GM03348 (cell line): ENCODE results near the gene ELMO1.

Source experiments
- DNase-seq: peaks from one replicate; pipeline ENCODE4 v3.0.0; 2012; ENCODE audit warnings: low spot score

ELMO1 gene

DNA sequence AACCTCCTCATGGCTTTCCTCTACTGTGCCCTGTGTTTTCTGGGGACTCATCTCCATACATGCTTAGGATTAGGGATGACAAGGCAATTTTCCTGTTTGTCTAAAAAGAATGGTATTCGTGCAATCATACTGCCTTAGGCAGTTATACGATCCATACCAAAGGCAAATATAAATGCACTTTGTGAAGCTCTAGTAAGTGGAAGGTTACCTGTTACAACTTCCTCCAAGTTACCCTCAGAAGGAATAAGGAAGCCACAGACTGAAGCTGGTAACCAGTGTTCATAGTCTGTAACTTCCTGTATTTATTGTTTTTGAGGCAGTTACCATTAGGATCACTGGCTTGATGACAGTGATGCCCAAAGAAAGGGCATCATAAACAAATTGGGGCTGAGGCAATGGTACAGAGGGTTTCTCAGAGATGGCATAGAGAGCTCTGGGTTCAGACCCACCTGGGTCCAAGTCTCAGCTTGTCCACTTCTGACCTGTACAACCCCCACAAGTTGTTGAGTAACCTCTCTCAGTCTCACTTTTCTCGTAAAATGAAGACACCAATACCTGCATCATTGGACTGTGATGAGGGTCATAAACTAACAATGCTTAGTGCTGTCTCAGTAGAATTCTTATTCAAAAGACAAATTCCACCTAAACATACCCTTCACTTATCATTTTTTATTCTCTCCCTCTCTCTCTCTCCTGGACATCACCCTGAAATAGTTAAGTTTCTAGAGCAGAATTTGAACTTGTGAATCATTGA, 138.2 kb downstream of the ELMO1 start:
- no peak for DNase-seq

DNA sequence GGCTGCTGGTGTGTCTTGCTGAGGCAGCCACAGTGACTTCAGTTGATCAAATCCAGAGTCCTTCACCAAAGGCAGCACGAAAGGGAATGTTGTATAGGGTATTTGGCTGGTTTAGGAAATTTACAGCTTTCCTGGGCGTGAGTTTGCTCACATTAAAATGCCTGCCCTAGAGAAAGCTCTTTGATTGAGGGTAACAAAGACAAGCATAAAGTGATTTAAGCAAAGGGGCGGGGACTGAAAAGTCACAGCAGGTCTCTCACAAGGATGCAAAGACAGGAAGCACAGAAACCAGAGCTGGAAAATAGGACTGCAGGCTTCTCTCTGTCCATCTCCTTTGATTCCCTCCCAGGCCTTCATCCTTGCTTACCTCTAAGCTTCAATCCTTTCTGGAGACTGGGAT, 139.2 kb downstream of the ELMO1 start:
- DNase-seq: no peak

DNA sequence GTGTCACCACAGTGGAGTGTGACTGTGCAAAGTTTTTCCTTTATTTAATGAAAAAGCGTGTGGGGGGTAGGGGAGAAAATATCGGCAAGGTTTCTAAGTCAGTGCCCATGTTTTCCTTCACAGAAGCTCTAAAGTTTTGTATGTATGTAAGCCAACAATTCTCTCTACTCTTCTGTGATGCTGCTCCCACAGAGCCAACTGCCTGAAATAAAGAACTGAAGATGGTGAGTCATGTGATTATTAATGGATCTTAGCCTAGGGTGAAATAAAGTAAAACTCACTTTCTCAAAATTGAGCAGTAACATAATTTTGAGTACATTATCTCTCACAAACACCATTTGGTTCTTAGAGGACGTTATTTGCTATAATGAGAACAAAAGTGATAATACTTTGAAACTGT, 143.7 kb downstream of the ELMO1 start:
- no peak for DNase-seq

DNA sequence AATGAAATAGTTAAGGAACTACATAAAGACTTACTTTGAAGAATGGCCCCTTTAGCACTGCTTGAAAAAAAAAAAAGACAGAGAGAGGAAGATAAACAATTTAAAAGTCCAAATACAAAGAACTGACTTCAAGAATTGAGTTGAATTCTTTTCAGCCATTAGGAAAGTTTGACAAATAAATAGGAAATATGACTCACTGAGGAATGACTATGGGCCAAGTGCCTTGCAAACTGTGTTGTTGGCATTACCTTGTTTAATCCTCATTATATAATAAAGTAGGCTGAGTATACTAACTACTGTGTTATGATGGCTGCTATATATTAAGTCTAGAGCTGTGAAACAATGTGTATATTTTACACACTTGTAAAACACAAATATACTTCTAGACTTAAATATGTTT, 151.1 kb downstream of the ELMO1 start:
- no peak for DNase-seq

DNA sequence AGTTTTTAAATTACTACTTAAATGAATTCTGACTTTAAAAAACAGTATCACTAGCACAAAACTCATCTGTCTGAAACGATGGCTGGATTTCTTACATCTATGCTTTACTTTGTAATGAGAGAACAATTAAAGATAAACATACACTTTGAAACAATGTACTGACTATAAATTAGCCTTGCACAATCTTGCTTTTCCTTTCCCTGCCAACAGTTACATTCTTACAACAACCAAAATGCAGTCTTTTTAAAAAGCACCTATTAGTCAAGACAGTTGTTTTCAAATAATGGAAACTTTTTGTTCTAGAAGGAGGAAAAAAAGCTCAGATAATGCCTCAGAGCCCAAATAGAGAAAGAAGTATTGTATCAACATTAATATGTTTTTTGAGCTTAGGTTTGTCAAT, 153.3 kb downstream of the ELMO1 start:
- DNase-seq: no peak

DNA sequence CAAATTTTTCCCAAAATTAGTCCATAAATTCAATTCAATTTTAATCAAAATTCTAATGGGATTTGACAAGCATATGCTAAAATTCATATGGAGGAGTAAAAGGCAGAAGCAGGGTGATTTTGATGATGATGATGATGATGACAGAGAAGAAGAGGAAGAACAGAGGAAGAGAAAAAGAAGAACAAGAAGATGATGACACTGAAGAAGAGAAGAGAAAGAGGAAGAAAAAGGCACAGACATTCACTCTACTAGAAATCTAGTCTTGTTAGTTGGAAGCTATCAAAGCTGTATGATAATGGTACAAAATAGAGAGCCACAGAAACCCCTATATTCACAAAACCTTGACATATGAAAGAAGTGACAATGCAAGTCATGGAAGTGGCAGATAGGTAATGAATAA, 157.9 kb downstream of the ELMO1 start:
- DNase-seq: no peak

DNA sequence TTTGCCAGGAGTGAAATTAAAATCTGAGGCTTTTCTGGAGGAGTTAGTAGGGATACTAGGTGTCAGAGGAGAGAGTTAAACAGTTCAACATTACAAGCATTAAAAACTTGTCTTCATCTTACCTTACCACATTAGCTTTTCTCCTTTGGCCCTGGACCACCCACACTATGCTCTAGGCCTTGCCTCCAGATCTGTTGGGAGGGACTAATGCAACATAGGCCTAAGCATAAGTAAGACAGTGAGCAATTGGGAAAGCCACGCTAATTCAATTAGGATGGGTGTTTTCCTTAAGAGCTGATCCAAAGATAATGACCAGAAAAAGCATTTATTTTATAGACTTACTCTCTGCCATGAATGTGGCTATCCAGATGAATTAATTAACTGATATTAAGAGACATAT, 158.9 kb downstream of the ELMO1 start:
- no peak for DNase-seq

DNA sequence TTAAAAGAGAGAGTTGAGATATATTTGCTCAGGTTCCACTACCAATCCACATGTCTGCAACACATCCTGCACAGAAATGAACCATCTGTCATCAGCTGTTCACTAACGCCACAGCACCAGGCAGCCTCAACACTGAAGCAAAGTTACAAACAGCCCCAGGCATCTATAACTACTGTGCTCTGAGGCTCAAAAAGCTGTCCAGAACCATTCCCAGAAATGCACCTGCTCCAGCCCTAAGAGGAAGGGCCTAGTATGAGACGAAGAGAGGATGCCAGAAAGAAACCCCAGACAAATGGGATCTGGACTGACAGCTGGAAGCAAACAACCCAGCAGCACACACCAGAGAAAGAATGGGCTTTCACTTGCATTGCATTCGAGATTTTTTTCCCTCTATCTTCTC, 159.3 kb downstream of the ELMO1 start:
- DNase-seq: no peak

DNA sequence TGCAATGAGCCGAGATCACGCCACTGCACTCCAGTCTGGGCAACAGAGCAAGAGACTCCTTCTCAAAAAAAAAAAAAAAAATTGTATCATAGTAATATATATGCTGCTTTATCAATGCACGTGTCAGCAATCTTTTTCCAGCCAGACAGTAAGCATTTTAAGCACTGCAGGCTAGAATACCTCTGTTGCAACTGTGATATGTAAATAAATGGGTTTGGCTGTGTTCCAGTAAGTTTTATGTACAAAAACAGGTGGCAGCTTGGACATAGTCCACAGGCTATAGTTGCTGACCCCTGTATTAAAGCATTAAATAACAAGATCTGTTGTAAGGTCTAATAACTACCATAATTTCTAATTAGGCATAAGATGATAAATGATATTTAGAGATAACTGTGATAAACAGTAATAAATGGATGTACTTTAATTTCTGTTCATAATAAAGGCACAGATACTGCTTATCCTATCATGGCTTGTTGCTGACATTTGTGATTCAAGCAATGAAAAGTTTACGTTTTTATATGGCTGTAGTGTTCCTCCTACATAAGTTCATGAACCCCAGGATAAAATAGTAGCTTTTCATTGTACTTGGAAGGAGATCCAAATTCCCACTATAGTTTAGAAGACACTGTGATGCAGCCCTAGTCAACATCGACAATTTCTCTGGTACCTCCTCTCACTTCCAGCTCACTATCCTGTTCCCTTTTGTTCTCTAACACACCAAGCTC, 161.4 kb downstream of the ELMO1 start:
- DNase-seq: no peak

DNA sequence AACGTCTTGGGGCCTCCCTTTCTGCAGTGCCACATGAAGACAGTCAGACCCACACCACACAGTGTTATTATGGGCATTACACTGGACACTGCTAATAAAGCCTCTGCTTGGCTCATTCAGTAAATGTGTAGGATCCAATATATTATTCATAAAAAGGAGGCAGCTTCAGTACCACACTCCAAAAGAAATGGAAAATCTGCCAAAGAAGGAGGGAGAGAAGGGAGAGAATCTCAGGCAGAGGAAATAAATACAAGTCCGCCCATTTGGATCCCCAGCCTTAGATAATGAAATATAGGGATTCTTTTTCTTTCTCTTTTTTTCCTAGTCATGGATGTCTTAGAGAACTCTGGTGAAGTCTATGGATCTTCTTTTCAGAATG, 162.2 kb downstream of the ELMO1 start:
- DNase-seq: no peak

DNA sequence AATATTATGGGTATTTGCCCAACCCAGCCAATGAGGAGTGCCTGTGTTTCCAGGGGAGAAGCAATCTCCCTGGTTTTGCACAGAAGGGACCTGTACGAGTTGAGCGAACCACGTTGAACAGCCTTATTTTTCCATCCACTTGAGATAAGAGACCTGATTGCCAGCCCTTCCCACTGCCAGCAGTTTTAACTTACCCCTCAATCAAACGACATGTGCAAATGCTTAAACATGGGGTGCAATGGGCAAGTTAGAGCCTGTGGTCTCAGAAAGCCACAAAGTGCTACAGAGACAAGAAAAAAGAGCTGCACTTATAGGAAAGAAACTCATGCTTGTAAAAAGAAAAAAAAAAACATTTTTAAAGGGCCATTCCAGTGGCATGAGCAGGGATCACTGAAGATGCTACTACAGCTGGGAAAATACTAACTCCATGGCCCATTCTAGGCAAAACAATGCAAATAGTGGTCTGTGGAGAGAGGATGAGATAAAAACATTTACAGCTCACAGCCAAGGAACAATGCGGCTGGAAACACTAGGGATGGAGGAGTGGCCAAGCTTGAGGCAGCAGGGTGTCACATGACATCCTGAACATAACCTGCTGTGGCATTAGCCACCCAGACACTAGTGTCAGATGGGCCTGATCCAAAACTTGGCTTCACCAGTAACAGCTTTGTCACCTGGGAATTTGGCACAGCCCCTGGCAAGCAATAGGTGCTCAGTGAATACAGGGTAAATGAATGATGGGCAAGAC, 162.8 kb downstream of the ELMO1 start:
- DNase-seq: no peak

DNA sequence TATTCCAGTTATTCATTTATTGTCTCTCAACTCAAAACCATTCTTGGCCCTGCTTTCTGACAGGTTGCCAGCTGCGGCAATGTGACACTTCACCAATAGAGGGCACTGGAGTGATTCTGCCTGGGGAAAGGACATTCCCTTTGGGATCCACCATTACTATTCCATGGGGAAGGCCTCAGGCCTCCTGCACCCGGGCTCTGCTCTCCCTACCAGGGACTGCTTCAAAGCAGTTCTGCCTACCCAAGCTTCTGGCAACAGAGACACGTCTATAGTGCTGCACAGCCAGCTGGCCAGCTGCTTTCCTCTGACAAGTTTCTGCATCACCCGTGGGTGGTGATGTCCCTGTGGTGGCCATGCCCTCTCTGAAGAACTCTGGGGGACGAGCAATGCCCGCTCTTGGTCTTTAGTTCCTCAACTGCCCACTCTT, 163.8 kb downstream of the ELMO1 start:
- DNase-seq: no peak

DNA sequence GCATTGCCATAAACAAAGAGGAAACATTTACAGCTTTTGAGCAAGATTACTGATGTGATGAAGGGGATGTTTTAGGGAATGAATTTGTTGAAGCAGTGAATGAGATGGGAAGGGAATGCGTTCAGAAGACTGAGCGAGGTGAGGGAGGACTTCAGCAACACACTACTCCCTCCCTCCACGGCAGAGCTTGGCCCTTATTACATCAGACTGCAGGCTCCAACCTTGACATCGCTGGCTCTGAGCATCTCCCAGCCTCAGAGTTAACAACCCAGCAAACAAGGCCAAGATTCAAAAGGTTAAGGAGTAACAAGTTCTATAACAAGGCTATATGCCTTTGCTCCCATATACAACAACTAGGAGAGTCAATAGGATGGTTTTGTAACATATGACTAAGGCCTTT, 164.4 kb downstream of the ELMO1 start:
- DNase-seq: no peak

DNA sequence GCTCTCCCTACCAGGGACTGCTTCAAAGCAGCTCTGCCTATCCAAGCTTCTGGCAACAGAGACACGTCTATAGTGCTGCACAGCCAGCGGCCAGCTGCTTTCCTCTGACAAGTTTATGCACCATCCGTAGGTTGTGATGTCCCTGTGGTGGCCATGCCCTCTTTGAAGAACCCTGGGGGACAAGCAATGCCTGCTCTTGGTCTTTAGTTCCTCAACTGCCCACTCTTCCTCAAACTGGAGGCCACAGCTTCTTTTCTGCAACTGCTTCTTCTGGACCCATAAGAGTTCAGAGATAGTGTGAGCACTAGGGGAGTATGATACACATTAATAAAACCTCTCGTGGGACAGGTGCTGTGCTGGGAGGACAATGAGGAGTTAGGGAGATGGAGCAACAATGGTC, 164.9 kb downstream of the ELMO1 start:
- no peak for DNase-seq

DNA sequence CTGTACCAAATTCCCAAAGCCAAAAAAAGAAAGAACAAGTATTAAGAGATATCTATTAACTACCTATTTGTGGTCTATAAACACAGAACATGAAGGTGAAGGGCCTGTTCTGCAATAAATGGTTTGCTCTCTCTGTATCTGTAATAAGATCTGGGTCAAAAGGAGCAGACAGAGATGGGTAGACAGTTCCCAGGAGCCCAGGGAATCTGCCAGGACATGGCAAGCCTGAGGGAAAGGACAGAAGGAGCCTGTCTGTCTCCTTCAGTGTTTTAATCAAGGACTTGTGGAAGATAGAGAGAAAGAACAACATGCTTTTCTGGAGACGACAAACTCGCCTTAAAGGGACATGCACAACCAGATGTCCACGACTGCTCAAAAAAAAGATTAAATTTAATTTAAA, 165.7 kb downstream of the ELMO1 start:
- DNase-seq: no peak

DNA sequence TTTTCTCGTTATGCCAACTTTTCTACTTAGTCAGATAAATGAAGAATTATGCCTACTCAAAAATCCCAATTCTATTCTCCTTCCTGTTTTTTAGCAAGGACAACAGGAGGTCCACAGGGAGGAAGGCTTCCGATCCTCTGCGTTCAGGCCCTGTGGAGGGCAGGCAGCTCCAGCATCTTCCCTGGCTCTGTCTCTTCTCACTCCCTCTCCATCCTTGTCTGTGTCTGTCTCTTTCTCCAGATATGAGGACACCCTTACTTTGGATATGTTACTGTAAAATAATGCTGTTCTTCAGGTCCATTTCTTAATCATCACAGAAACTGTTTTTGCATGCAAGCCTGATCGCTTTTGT, 166.6 kb downstream of the ELMO1 start:
- DNase-seq: no peak

DNA sequence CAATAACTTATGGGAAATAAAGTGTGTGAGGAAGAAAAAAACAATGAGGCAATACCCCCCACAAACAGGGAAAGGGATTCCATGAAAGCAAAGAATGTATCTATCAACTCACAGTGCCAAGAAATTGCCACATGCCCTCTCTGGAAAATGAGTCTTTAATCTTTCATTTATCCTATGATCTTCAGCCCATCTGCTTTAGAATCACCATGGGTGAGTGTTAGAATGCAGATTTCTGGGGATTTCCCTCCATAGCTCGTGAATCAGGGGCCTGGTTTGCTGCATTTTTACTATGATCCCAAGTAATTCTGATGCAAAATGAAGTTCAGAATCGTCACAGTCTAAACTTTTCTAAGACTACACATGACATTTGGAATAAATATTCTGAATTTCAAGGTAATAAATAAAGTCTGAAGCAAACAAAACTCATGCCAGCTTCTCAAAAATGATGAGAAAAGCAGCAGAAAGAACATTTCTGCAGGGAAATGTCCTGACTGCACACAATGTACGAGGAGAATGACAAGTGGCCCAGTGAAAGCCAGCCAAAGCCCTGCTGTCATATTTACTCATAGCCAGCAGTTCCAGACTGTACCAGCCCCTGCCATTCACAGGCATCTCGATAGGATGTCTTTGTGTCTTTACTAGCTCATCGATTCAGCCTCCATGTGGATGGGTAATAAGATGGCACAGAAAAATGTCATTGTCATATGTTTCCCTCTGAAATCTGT, 167.1 kb downstream of the ELMO1 start:
- no peak for DNase-seq

DNA sequence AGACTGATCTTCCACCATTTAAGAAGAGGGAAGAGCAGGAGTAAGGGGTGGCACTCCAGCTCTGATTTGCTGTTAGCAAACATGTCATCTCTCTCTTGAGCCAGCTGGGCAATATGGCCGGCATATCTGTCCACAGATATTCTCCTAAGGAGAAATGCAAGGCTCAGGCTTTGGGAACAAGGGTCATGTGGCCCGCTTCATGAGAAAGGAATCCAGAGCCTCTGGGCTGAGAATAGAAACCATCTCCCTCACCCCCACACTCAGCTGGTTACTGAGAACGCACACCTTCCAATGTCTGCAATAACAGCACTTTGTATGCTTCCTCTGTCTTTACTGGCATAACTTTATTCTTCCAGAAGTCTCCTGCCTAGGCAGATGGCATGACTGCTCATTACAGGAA, 171.2 kb downstream of the ELMO1 start:
- no peak for DNase-seq

DNA sequence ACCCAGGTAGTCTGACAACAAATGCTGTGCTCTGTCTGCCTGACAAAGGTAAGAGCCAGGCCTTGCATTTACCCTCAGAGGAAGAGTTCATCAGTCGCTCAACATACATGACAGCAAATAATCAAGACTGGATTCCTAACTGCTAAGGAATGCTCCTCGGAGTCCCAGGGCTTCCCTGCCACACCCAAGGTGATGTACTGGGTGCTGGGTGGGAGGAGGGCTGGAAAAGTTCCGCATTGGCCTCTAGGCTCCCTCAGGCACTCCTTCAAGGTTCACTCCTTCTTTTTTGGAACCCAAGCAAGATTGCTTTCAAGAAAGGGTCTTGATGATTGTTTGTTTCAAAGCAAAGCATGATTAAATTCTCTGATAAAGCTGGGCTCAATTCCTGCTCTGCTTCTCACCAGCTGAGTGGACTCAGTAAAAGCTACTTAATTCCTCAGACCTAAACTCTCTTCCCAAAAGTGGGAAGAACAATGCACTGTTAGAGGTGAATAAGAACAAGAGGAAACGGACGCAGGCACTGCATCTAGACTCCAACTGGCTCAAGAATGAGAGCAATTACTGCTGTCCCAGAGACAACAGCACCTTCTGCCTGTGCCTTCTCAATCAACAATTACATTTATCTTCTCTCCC, 173.5 kb downstream of the ELMO1 start:
- DNase-seq: no peak

DNA sequence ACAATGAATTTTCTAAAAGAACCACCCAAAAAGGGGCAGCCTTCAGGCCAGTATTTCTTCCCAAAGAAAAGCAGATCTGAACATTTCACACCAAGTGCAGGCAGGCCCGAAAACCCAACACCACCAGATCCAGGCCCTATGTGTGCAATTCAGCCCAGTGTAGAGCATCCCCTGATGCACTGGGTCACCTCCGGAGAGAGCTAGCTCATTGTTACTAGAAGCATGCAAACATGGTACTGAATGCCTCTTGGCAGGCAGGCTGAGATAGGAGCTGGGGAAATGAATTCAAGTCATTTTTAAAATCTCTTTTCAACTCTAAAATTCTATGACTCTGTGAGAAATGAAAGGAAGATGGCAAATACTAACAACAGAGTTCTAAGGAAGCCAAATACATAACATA, 174.8 kb downstream of the ELMO1 start:
- no peak for DNase-seq

DNA sequence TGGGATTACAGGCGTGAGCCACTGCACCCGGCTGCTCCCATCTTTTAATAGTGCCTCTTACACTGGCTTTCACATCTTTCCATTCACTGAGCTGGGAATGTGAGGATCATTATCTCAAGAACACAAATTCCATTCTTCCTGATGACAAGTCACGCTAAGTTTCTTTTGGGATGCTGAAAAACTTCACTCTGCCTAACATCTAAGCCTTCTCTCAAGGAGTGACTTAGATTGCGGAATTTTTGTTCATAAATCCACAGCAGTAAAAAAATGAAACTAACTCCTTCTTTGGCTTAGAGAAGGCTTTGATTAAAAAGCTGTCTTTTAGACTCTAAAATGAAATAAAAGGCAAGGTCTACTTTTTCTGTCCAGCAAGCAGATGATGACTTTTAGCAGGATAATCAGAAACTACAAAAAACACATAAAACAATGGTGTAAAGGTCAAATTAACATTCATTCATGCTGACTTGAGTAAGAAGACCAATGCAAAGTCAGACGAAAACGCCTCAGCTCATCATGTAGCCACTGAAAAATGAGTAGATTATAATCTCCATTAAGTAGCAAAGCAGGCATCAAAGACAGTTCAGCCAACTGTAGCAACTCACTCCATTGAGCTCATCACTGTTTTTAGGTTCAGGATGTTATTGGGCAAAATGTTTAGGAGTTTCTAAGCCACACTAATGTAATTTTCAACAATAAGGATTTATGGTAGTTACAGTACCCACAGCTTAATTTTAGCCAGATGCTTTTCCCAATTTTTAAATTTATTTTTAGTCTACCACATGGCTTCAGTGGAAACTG, 178.8 kb downstream of the ELMO1 start:
- DNase-seq: no peak
